Renal cortex interstitium (tissue), 11 donors: Measurements from ENCODE around the gene PPP6R3. TPM values are rescaled to one million over a fixed set of nuclear protein-coding genes. Genes with fewer than 3 reads are reported as not detected.
"Not testable (repeated sequence)": the region's sequence is repeated elsewhere in the genome, so short reads cannot be mapped to it uniquely, and the experiment has no call there.

ENCODE experiments used
- DNase-seq, 11 donors: peaks; one replicate each; pipeline ENCODE4 v3.0.0-alpha.2; 2013; ENCODE audit warnings: low read depth in 9 of 11, low spot score in 4 of 11; ENCODE audit errors: extremely low read depth in 1 of 11
- polyA plus RNA-seq, 3 donors: library from polyadenylated mRNA; unstranded; fragments of 120-200 nt; gene quantifications; one replicate each; pipeline ENCODE4 v1.2.1, GENCODE V29; 2013; ENCODE audit not compliant: insufficient read length in 3 of 3

PPP6R3 gene
- polyA plus RNA-seq, 3 donors, result 95.4 to 121 (median 106) TPM

DNA sequence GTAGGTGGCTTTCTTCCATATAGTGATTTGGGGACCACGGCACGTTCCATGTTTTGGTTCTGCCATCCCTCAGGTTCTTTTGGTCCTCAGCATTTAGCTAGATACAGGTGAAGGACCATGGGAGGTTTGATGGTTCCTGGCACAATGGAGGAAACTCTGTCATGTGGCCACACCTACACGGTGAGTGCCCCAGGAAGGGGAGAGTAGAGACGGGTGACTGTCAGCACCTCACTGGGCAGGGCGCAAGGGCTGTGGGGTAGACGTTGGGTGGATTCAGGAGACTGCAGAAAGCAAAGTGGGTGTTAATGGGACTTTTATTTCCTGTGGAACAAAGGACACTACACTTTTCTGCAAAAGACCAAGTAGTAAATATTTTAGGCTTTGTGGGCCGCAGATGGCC, 73.4 kb downstream of the PPP6R3 start:
- no peak for DNase-seq

- DNase-seq, result no peak
Observed at GRCh38 chr11:68535098-68535497, 74.5 kb downstream of the PPP6R3 start.

GRCh38 chr11:68536706-68537105, 76.2 kb downstream of the PPP6R3 start:
- DNase-seq, result no peak

DNA sequence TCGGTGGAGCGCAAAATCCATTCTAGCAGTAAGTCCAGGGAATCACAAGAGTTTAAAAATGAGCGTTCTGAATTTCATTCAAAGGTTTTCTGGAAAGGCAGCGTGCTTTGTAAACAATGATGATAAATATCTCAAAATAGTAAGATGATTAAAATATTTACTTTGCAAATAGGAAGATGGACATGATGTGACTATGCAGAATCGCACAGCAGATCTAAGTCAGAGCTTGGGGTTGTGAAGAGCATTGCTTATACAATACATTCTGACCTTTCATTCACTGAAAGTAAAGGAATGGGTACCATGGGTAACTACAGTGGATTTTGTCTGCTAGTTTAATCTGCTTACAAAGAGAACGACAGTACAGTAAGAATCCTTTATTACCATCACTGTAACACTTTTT, 77.5 kb downstream of the PPP6R3 start:
- no peak for DNase-seq

GRCh38 chr11:68539395-68539794, 78.8 kb downstream of the PPP6R3 start:
- no peak for DNase-seq

DNA sequence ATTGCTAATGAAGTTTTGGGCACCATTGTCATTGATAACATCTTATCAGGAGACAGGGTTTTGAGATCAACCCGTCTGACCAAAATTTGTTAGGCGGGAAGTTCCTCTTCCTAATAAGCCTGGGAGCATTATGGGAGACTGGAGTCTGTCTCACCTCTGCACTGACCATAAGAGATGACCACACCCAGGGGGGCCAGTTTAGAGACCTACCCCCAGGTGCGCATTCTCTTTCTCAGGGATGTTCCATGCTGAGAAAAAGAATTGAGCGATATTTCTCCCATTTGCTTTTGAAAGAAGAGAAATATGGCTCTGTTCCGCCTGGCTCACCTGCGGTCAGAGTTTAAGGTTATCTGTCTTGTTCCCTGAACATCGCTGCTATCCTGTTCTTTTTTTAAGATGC, 80.0 kb downstream of the PPP6R3 start:
- DNase-seq, result not testable (repeated sequence)

GRCh38 chr11:68541116-68541515, 80.6 kb downstream of the PPP6R3 start:
- DNase-seq, result no peak

DNA sequence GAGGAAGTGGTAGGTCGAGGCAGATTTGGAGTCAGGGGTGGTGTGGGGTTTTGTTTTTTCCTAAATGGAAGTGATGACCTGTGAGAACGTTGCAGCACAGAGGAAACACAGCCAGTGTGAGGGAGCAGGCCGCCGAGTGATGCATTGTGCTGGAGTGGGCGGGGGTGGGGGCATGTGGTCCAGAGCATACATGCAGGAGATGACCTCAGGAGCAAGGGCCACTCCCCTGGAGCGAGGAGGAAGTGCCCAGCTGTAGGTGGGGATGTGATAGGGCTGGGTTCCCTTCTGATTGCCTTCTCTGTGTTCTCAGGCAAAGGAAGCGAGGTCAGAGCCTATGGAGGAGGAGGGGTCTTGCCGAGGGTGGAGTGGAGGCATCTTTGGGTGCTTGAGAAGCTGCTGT, 81.4 kb downstream of the PPP6R3 start:
- DNase-seq, result no peak

DNA sequence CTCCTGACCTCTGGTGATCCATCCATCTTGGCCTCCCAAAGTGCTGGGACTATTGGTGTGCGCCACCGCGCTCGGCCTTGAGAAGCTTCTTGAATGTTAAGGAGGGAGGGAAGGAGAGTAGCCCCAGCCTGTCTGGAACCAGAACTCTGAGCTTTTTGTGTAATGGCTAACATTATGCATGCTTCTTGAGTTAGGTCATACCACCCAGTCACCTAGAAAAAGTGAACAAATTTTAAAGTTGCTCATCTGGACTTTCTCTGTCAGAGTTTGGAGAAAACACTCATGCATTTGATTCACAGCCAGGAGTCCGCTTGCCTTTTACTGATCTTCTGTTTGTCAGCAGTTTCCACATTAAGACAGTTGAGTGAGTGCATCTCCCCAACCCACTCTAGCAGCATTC, 82.1 kb downstream of the PPP6R3 start:
- DNase-seq, result no peak

DNA sequence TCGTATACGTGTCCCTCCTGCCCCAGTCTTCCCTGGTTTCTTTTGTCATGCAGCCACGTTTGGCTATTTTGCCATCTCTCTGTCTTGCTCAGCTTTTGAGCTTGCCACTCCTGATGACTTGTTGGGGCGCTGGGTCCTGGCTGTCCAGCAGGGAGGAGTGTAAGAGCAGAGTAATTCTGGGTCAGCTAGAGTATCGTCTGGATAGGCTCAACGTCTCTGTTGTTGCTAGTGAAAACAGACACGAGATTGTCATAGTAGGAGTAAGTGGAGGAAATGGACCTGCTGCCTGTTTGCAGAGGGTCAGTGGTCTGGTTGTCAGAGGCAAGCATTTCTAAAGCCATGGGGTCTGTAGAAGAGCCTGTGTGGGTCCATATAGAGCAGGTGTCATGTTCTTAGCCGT, 83.0 kb downstream of the PPP6R3 start:
- no peak for DNase-seq

DNA sequence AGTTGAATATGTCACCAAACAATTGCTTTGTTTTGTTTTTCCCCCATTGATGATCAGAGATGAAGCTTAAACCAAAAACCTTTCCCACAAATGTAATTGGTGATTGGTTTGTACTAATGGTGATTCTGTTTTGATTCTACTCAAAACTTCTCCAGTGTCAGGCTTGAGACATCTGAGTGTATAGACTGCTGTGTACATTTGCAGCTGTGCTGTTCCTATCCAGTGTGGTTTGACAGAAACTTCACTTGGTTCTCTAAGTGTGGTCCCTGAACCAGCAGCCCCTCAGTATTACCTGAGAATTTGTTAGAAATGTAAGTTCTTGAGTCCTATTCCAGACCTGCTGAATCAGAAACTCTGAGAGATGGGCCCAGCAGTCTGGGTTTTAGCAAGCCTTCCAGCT, 84.8 kb downstream of the PPP6R3 start:
- no peak for DNase-seq

GRCh38 chr11:68545796-68546195, 85.2 kb downstream of the PPP6R3 start:
- DNase-seq, result no peak

- DNase-seq, result no peak
Observed at GRCh38 chr11:68546555-68546954, 86.0 kb downstream of the PPP6R3 start.

DNA sequence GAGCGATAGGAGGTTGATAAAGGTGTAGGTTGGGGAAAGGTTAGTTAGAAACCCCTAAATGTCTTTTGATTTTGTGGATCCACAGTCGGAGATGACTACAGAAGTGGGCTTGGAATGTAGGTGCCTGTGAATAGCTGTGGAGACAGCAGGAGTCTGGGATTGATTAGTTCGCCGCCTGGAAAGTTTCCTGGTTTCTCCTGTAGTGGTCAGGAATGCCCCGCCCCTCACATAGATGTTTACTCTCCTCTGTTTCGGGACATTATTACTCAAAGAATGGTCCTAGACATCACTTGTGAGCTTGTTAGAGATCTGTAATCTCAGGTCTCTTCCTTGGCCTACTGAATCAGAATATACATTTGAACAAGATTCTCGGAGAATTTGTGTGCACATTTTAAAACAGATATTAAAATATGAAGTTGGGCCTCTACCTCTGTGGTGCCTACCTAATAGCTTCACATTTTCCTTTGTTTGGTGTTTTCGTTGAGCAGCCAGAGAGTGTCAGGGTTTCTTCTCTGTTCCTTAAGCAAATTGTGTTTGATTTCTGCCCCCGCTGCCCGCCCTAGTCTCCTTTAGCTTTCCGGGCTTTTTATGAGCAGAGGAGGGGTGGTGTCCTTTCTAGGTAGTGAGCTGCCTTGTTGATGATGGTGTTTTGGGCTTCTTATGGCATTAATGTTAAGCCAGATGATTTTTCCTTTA, 89.4 kb downstream of the PPP6R3 start:
- DNase-seq, result no peak

DNA sequence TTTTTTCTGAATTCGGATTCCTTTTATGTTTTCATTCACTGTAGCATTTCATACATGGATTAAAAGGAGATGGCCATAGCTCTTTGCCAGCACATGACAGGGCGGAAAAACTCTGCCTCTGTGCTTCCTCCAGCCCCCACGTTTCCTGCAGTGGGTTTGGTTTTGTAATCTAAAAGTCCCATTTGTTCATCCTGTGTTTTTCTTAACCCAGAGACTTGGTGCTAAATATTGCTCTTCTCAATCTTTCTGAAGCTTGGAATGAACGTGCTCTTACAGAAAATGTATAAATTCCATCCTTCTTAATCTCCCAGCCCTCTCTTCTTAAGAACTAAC, 89.9 kb downstream of the PPP6R3 start:
- no peak for DNase-seq

- DNase-seq, result no peak
Observed at GRCh38 chr11:68551223-68551622, 90.7 kb downstream of the PPP6R3 start.

DNA sequence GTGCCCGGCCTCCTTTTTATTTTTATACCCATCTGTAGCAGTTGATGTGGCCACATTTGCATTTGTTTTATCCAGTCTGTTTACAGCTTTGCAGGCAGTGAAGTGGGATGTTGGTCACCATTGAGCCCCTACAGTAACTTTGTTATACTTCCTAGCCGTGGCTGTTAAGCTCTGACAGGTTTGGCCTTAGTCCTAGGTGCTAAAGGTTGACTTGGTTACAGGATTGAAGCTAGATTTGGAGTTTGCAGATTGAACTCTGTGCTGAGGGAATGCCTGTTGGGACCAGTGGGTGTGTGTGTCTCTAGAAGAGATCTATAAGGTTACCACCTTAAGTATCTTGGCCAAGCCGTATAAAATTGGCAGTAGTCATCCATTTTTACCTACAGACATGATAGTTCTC, 91.2 kb downstream of the PPP6R3 start:
- DNase-seq, result no peak

GRCh38 chr11:68552542-68552941, 92.0 kb downstream of the PPP6R3 start:
- no peak for DNase-seq

- no peak for DNase-seq
Observed at GRCh38 chr11:68560216-68560615, 99.7 kb downstream of the PPP6R3 start.

DNA sequence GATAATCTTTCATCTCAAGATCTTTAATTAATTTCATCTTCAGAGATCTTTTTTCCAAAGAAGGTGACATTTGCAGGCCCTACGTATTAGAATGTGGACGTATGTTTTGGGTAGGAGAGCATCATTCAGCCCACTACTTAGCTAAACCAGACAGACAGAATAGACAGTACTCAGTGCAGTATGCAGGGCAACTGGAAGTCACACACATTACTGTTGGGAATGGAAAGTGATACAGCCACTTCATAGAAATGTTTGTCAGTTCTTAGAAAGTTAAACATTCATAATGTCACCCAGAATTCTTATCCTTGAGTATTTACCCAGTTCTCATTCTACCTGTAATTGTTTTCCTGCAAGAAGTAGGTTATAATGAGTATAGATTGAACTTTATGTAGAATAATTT, 102.9 kb downstream of the PPP6R3 start:
- no peak for DNase-seq

DNA sequence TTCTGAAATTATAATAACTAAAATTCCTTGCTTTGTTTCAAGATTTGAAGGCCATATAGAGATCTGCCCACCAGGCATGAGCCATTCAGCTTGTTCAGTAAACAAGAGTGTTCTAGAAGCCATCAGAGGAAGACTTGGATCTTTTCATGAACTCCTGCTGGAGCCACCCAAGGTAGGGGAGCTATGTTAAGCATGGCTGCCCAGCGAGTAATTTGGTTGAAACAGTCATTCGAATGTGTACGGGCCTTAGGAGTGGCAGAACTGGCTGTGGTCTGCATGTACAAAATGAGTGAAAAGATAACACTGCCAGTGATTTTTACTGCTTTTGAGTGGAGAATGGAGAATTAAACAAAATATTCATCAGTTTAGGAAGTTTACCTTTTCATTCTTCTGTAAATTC, 103.7 kb downstream of the PPP6R3 start:
- DNase-seq, result no peak

DNA sequence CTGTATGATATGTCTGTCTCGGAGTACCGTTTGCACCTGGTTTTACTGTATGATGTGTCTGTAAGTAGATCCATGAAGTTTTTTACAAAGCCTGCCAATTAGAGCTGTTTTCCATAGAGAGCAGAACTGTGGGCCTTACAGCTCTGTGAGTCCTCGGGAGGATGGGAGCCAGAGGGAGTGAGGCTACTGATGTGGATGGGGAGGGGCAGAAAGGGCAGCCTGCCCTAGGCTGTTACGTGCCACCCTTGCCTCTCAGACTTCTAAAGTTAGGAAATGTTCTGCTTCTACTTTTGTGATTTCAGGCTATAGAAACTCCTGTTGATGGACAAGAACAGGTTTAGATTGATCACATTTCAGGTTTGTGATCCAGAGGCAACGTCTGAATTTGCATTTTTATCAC, 105.2 kb downstream of the PPP6R3 start:
- DNase-seq, result no peak
